Adrenal gland (tissue), 5 donors: ENCODE data around the gene TRIO.

Source experiments
- CTCF ChIP-seq, 6 experiments: fragments of 450-650 bp in 4 of 6; fragments of 200-600 bp in 2 of 6; sonication (generic) in 1 of 6; IDR thresholded peaks; 1 replicate in 5 of 6; 2 replicates in 1 of 6; pipeline versions ENCODE4 v1.5.1 to v1.8.0; 2016 to 2021; ENCODE audit warnings: antibody characterized with exemption in 6 of 6, mild to moderate bottlenecking in 2 of 6, moderate library complexity in 1 of 6
- POLR2A ChIP-seq, 2 donors: fragments of 450-650 bp; IDR thresholded peaks; one replicate each; pipeline ENCODE4 v1.6.1; 2017; ENCODE audit warnings: antibody characterized with exemption in 2 of 2, mild to moderate bottlenecking in 2 of 2, moderate library complexity in 1 of 2
- donor health status: DM: no; HTN: no; CAD: no.

- TF ChIP-seq CTCF (IDR thresholded peaks at IDR 0.05) = no peak
- TF ChIP-seq POLR2A (IDR thresholded peaks at IDR 0.05) = no peak
Observed at GRCh38 chr5:14415024-14415697, 272.0 kb downstream of the TRIO start.
